Fibroblast of skin of right biceps (primary cell): ENCODE measurements around the gene KIRREL3.
"Not testable (repeated sequence)": the region's sequence is repeated elsewhere in the genome, so short reads cannot be mapped to it uniquely, and the experiment has no call there.

Experiments used
- DNase-seq: peaks from one replicate; pipeline ENCODE4 v3.0.0-alpha.2; 2013

Gene KIRREL3

DNA sequence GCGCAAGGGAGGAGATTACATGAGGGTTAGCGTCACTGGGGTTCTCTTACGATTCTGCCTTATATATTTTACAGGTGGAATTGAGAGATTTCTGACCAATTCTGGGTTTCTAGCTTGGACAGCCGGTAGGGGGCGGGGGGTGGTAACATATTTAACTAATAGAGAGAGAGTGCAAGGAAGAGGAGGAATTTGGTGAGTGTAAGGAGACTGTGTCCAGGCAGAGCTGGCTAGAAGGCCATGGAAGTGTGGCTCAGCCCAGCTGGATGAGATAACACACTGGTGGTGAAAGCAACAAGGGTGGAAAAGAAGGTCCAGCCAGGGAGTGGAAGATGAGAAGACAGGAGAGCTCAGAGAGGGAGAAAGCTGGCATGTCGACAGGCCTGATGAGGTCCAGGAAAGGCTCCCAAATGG, 588.6 kb downstream of the KIRREL3 start:
- no peak for DNase-seq

DNA sequence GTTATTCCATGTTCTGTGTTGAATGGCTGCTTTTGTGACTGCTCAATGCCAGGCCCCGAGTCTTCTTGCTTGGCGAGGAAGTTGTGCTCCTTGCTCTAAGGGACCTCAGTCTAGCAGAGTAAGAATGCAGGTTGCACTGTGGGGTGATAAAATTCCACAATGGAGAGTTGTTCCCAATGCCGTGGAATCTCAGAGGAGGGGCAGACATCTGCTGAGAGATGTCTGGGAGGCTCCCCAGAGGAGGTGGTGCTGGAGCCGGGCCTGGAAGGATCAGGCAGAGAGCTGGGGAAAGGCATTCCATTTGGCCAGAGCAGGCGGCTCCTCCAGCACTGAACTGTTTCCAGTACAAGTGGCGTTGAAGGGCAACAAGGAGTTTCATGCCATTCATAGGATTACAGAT, 589.9 kb downstream of the KIRREL3 start:
- DNase-seq = no peak

DNA sequence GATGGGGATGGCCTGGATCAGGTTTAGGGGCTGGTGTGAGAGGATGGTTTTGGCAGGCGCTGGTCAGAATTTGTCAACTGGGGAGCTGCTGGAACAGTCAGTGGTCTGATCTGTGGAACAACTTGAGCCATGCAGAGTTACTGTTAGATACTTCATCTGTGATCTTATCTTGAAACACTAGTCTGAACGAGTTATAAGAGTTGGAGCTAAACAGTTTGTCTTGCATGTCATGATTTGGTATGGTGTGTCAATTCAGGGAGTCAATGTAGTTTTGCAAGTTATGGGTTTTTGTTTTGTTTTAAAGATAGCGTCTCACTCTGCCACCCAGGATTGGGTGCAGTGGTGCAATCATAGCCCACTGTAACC, 591.0 kb downstream of the KIRREL3 start:
- DNase-seq = no peak

DNA sequence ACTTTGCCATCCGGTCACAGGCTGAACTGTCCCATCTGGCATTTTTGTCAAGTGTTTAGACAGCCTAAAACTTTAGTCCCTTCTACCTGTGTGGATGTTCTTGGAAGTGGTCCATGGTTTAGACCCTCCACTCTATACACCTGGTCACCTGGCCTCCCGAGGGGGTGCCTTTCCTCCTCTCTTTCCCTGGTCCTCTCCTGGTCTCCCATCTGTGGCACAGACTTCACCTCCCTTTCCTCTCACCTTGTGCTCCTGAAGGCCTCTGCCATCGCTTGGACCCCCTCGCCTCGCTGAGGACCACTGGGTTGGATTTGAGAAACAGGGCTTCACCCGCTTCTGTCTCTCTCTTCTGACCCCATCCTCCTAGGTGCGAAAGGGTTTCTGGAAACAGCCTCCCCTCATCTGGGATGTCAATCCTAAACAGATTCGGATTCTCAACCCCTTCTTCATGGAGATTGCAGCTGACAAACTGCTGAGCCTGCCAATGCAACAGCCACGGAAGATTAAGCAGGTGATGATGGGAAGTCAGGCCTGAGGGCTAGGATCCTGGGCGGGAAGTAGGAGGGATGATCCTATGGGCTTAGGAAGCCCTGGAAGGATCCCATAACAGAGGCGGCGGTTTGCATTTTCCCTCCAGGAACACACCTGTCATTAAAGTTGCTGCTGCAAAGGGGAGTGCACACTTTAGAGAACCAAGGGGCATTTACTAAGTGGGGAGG, 591.5 kb downstream of the KIRREL3 start:
- DNase-seq = no peak

DNA sequence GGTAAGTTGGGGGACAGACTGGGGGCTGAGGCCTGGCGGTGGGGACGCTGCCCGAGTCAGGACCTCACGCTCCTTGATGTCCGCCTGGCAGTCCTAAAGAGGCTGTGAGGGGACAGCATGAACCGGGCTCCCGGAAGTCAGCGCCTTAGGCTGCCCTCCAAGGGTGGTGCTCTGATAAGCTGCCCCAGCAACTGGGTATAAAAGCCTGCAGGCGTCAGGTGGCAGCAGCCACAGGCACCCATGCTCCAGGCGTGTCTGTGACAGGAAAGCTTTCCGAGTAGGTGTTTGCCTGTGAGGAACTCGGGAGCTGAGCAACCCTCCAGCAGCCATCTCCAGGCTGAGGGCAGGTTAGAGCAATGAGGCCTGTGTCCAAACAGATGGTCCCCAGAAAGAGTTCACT, 592.1 kb downstream of the KIRREL3 start:
- no peak for DNase-seq

DNA sequence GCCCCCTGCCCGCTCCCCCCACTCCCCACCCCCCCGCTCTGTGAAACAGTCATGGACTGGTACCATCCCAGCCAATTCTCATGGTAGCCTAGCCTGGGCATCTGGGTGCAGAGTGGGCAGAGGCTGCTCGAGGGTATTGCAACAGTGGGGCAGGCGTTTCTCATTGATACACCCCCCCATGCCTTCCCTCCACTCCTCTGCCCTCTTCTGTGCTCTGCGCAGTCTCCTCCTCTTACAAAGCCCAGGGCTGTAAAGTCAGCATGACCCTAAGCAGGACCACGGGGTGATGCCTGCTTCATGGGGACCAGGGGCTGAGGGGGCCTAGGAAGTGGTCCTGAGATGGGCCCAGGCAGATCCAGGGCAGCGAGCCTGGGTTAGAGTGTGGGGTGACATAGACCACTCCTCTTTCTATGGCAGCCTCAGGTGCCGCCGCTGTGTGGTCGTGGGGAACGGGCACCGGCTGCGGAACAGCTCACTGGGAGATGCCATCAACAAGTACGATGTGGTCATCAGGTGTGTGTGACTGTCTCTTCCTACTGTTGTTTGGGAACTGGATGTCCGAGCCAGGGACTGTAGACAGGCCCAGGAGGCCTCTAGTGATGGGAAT, 592.8 kb downstream of the KIRREL3 start:
- DNase-seq = no peak

DNA sequence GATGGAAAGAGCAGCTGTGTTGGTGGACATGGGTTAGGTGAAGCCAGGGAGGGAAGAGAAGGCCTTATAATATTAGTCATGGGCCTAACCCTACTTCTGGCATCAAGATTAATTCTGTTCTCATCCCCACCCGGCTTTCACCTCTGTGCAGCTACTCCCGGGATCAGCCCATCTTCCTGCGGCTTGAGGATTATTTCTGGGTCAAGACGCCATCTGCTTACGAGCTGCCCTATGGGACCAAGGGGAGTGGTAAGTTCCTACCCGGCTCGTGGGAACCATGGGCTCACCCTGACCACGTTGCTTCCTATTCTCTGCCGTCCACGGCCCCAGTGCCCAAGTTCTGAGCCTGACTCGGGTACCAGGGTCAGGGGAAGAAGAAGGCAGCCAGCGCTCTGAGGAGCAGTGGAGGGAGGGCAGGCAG, 593.5 kb downstream of the KIRREL3 start:
- no peak for DNase-seq

DNA sequence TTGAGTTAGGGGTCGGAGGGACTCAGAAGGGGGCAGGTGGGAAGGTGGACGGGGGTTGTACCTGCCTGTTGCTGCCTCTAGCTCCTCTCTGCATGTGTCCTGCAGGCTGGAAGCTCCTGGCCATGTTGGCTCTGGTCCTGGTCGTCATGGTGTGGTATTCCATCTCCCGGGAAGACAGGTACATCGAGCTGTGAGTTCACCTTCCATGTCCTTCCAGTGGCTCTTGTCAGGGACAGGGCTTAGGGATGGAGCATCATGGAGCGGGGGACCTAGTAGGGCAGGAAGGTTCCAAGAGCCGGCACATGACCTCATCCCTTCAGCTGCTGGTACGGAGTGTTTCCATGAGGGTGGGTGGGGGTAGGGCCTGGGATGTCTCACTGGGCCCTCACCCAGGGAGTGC, 594.2 kb downstream of the KIRREL3 start:
- DNase-seq = no peak

DNA sequence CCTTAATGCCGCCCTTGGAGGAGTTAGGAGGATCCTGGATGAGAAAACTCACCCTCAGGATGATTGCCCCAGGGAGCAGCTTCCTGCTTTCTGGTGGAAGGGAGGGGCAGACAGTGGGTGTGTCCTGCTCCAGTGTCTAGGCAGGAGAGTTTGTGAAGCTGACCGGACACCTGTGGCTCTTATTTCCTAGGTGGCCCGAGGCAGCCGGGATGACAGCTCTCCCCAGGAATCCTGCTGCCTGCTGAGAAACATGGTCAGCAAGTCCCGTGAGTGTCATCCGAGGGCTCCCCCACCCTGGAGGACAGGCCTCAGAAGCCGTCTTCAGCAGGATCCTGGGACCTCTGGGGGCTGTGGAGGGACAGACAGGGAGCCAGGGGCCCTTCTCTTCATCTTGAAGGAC, 594.7 kb downstream of the KIRREL3 start:
- DNase-seq = no peak

DNA sequence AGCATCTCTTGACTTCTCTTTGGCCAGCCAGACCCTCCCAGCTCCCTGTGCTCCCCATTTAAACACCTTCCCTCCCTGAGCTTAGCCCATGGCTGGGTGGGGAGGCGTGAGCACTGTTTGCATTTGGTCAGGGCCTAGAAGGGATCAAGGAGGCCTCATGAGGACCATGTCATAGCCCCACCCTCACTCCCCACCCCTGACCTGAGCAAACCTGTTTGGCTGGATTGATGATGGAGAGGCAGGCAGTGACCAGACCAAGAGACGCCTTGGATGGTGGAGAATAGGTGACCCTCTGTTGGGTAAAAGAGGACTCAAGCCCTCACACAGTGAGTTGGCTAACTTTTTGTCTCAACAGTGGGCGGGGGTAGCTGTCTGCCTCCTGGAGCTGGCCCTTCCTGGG, 595.2 kb downstream of the KIRREL3 start:
- DNase-seq = no peak

DNA sequence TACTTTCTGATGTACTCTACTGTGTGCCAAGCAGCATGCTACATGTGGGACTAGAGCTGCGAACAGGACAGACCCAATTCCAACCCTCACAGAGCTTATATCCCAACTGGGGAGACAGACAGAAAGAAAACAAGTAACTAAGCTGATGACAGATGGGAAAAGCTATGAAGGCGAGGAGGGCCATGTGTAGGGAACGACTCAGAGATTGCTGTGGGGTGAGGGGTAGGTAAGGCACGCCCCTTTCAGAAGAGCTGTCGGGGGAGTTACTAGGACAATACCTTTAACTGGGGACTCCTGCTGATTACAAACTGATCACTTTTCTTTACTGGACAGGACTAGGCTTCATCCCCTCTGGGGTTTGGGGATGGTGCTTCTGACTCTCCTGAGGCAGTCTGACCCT, 596.2 kb downstream of the KIRREL3 start:
- peak; percentile 43 for DNase-seq

DNA sequence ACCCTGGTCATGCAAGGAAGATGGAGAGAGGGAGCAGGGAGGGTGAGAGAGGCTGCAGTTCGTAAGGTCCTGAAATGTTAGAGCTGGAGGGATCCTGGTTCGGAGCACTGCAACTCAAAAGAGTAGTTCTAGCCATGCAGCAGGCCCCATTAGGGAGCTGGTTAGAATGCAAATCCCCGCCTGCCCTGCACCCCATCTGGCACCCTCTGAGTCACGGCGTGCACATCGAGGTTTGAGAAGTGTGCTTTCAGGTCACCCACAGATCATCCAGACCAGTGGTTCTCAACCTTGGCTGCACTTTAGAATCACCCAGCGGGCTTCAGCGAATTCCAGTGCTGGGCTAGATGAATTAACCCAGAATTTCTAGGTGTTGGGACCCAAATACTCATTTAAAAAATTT, 596.9 kb downstream of the KIRREL3 start:
- DNase-seq = no peak

DNA sequence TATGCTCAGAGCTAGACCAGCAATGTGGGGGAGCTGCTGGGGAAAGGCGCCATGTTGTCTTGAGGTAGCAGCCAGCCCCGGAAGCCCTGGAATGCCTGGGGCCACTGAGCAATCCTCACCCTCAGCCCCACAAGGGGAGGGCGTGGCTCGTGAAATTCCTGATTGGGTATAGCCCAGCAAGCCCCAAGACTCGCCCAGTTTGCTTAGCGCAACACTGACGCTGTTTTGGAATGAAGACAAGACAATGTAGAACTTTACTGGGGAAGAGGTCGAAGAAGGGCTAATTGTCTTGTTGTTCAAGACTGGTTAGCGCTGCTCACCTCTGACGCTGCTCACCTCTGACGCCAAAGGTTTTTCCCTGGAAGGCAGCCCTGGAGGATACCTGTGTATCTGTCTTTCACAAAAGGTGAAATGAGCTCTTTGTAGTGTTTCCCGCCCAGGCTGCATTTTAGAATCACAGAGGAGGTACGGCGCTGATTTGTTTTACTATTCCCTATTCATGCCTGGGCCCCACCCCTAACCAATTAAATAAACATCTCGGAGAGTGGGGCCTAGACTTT, 597.5 kb downstream of the KIRREL3 start:
- no peak for DNase-seq

DNA sequence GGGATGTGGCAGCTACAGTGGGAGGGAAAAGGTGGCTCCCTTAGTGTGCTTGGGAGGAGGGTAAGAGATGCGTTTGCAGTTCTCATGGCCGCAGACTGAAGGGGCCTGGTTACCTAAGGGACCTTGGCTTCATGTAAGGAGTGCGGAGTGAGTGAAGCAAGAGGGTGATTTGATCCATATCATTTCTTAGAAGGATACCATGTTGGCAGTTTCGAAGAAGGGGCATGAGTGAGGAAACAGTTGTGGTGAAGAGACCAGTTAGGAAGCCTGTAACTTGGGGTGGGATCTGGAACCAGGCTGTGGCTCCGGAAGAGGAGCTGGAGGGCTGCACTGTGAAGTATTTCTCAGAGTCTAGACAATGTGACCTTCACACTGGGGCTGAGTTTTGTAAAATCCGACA, 600.1 kb downstream of the KIRREL3 start:
- no peak for DNase-seq

DNA sequence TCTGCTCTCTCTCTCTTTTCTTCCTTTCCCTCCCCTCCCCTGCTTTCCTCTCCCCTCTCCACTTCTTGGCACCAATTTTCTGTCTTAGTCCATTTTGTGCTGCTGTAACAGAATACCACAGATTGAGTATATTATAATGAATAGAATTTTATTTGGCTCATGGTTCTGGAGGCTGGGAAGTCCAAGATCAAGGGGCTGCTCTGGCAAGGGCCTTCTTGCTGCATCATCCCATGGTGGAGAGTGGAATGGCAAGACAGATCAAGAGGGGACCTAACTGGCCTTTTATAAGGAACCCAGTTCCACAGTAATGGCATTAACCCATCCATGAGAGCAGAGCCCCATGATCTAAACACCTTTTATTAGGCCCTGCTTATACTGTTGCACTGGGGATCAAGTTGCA, 600.6 kb downstream of the KIRREL3 start:
- DNase-seq = no peak

DNA sequence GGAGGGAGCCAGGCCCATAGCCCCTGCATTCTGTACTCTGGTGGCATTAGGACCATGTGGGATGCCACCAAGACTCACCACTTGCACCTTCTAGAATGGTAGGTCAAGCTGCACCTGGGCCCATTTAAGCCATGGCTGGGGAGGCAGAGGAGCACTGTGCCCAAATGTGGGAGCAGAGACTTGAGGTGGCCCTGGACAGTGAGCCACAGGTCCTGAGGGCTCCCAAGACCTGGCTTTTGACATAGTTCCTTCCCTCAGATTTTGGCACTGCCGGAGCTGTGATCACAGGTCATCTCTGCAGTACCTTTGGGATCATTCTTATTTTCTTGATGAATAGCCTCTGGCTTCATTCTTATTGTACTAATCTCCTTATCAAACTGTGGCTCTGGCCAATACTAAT, 601.8 kb downstream of the KIRREL3 start:
- DNase-seq = no peak

DNA sequence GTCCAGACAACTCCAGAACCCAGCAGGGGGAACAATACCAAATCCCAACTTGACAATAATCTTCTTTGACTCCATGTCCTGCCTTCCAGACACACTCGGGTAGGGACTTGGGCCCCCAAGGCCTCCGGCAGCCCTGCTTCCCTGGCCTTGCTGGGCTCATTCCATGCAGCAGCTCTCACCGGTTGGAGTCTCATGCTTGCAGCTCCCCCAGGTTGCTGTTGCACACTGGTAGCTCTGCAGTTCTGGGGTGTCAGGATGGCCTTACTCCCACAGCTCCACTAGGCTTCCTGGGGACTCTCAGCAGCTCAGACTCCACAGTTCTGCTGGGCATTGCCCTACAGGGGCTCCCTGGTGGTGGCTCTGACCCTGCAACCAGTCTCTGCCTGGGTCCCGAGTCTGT, 602.3 kb downstream of the KIRREL3 start:
- no peak for DNase-seq

DNA sequence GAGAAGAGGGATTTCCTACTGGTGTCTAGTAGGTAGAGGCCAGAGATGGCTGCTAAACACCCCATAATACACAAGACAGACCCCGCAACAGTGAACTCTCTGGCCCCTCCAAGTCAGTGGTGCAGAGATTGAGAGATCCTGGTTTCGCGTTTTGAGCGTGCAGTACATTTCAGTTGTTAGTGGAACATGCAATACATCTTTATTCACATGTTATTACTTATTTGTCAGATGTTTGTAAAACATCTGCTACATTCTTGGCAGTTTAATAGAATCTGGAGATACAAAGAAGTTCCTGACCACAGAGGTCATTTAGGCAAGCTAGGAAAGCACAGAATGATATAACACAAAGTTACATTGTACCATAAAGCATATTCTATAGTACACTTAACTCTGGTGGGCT, 603.6 kb downstream of the KIRREL3 start:
- no peak for DNase-seq

DNA sequence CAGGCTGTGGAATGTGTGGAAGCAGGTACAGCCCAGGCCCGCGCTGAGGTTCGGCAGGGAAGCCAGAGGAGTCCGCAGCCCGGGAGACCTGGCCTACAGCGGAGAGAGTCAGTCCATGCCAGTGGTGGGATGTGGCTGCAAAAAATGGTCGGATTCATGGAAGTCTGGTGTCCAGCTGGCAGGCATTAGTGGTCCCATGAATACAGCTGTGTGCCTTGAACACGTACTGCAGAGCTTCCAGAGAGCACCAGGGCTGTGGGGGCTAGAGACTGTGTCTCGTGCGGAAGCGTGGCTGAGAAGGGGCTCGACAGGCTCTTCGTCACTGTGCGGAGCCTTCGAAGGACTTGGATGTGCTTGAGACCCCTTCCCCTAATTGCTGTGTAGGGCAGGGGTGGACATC, 604.3 kb downstream of the KIRREL3 start:
- not testable (repeated sequence) for DNase-seq

DNA sequence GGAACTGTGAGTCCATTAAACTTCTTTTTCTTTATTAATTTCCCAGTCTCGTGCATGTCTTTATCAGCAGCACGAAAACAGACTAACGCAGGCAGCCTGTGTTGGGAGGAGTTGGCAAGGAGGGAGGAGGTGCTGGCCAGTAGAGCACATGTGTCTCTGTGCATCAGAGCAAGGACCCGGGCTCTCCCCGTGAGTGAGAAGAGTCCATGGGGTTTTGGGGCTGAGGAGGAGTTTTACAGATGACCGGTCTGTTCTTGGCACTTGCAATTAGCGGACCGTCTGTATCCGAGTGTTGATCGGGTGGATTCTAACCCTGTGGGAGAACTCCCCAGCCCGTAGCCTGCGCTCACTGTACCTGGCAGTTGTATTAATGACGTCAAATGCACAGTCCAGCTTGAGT, 604.8 kb downstream of the KIRREL3 start:
- DNase-seq = not testable (repeated sequence)

DNA sequence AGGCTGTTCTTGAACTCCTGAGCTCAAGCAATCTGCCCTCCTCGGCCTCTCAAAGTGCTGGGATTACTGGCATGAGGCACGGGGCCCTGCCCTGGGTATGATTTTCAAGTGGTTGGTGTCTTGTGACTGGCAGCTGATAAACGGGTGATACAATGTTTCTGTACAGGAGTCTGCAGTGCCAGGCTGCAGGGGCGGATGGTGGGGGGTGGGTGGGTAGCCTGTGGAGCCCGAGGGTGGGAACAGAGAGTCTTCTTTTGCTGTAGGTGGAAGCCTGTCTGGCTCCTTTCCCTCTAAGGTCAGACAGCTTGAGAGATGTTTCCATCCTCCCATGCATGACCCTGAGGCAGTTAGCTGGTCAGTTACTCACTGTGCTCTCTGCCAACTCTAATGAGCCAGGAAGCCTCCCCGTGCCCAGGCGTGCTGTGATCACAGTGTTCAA, 605.9 kb downstream of the KIRREL3 start:
- DNase-seq = not testable (repeated sequence)

DNA sequence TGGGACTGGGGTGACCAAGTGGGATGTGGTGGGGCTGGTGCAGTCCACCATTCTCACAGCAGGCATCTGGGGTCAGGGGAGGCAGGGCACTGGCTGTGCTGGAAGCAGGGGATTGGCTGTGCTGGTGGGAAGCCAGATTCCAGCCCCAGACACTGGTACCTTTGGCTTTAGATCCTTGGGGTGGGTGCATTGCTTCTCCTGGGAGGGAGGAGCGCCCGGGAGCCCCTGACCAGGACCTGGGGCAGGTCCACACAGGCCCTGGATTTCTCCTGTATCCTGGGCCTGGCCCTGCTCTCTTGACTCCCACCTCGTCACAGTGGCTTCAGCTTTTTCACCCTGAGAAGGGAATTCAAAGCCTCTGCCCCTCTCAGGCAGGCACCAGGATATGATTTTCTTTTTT, 606.5 kb downstream of the KIRREL3 start:
- no peak for DNase-seq

DNA sequence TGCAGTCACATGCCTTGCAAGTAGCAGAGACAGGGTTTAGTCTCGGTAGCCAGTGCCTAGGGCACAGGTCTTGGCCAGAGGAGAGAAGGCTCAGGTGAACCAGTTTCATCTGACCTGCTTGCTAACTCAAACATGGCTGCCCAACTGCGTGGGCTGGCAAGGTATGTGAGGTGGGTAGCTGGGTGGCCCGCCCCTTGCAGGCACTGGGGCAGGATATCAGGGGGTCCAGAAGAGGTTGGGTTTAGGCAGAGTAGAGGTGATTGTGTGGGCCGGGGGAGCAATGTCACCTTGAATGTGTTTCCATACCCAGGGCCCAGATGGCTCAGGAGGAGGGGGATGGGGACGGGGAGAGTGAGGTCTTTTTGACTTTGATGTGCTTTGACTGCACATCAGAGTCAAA, 607.4 kb downstream of the KIRREL3 start:
- no peak for DNase-seq

DNA sequence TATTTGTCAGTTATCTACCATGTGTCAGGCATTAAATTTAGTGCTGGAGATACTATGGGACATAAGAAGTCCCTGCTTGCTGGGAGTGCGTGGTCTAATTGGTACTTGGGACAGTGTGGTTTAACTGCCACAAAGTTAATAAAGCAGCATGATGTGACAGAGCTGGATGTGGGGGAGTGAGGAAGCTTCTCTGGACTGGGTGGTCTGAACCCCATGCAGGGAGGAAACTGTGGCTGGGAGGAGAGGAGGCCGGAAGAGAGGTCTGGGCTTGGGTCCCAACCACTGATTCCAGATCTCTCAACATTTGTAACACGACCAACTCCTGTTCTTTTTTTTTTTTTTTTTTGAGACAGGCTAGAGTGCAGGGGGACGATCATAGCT, 607.9 kb downstream of the KIRREL3 start:
- DNase-seq = peak; percentile 36
